ENCODE data around the gene APP.
"Not testable (repeated sequence)": the region's sequence is repeated elsewhere in the genome, so short reads cannot be mapped to it uniquely, and the experiment has no call there.

Gene APP

GRCh38 chr21:26162081-26162480, 8.5 kb downstream of the APP start:
- no peak for DNase-seq

DNA sequence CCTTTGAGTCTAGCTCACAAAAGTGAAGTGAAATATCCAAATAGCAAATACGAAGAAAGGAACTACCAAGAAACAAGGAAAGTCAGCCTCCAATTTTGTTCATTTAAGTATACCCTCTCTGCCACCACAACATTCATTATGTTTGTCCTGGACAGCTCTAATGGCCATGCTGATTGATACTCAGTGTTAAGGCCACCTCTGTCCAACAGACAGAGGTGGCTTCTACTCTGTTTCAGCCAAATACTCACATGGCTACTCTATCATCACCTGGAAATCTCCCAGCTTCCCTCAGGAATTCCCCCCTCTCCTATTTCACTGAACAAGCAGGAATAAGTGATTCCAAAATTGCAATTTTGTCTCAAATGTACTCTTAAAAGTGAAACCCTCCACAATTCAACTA, 10.7 kb downstream of the APP start:
- DNase-seq = no peak

DNA sequence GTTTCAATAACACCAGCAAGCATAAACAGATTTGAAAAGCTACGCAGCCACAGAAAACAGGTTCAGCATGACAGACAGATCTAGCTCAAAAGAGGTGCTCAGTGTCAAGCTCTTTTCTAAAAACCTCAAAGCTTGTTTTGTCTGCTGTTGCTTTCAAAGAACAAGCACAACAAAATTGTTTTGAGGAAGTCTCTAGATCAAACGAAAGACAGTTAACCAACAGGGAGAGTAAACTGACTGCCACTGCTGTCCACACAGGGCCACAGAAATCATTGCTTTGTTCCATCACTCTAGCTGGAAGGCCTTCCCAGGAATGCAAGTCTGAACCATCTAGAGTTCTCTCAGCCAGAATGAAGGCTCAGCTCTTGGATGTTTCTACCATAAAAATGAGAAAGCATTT, 12.8 kb downstream of the APP start:
- no peak for DNase-seq

DNA sequence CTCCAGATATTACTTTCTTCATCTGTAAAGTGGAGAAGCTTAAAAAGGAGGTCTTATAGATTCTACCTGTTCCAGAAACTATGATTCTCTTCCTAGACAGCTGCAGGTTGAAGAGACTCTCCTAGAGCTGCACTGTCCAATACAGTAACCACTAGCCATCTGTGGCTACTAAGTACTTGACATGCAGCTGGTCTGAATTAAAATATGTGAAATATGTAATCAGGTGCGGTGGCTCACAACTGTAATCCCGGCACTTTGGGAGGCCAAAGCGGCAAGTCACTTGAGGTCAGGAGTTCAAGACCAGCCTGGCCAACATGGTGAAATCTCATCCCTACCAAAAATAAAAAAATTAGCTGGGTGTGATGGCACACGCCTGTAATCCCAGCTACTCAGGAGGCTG, 15.8 kb downstream of the APP start:
- no peak for DNase-seq

DNA sequence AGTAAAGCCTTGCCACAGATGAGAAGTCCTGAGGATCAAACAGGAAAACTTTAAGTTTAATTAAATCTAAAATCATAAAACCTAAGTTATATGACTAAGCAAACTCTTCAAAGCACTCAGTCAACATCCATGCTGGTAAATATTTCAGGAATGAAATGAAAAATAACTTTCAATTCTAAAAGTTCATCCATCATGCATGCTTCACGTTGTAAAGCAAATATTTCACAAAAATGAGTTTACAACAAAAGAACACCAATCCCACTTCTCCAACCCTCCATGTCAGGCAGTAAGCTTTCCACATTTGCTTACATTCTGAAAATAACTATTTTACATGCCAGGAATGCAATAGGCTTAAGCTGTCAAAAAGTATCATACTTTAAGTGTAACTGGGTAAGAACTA, 16.8 kb downstream of the APP start:
- DNase-seq = no peak

GRCh38 chr21:26148840-26149354, 21.7 kb downstream of the APP start:
- DNase-seq = no peak

GRCh38 chr21:26148071-26148839, 22.3 kb downstream of the APP start:
- no peak for DNase-seq

- DNase-seq = no peak
Measured at GRCh38 chr21:26147535-26147934, 23.0 kb downstream of the APP start.

DNA sequence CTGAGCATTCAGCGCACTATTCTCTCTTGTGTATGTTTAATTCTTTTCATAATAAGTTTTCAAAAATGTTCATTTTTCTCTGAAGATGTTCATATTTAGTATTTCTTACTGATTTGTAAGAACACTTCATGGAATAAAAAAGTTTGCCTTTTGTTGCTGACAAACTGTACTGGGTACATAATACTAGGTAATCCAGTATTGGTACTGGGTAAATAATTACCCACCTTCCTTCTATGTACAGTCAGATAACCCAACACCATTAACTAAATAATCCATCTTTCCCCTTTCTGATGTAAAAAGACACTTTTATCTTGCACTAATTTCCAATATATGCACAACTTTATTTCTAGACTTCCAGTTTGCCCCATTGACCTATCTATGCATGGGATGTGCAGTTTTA, 23.9 kb downstream of the APP start:
- no peak for DNase-seq

DNA sequence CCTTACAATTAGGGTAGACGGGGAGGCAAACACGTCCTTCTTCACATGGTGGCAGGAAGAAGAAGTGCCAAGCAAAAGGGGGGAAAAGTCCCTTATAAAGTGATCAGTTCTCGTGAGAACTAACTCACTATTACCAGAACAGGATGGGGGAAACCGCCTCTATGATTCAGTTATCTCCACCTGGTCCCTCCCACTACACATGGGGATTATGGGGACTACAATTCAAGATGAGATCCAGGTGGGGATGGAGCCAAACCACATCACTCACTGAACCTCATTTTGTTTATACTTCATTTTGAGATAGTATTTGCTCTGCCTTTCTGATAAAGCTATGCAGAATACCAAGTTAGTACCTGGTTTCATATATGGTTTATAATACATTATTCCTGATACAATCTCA, 26.5 kb downstream of the APP start:
- no peak for DNase-seq

- DNase-seq = no peak
Measured at GRCh38 chr21:26142363-26142762, 28.2 kb downstream of the APP start.

- no peak for DNase-seq
Measured at GRCh38 chr21:26140926-26141325, 29.6 kb downstream of the APP start.

DNA sequence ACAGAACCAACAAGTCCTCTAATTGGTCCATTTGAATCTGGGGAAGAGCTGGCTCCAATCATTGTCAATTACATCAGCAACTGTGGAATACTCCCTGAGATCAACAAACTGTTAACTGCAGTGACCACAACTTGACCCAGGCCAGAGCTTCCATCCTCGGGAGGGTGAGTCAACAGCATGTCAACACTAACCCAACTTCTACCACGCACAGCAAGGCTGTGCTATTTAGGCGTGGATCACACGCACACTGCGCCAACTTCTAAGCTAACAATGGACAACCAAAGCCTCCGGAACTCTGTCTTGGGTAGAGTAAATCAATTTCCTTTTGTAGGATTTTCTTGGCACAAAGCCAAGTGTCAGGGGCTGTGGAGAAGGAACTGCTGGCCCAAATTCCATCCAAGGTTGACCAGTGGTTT, 30.4 kb downstream of the APP start:
- no peak for DNase-seq

DNA sequence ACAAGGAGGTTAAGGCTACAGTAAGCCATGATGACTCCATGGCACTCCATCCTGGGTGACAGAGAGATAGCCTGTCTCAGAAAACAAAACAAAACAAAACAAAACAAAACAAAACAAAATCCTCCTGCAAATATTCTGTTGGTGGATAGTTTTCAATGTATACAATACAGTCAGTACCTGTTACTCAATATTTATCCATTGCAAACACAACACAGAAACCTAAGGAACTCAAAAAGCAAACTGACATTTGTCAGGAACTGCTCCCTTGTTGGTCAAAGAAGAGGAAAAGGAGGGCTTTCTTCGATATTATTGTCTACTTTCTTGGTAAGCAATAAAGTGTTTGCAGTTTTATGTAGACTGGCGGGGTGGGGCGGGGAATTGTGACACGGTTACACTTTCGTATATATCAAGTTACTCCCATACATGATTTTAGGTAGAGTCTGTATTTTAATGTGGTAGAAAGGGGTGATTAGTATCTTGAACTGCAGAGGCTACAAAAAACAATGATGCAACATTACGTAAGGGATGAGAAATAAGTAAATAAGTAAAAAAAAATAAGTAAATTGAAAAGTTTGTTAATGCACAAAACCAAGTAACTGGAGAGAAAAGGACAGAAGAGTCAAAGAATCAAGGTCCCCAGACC, 31.8 kb downstream of the APP start:
- DNase-seq = no peak

DNA sequence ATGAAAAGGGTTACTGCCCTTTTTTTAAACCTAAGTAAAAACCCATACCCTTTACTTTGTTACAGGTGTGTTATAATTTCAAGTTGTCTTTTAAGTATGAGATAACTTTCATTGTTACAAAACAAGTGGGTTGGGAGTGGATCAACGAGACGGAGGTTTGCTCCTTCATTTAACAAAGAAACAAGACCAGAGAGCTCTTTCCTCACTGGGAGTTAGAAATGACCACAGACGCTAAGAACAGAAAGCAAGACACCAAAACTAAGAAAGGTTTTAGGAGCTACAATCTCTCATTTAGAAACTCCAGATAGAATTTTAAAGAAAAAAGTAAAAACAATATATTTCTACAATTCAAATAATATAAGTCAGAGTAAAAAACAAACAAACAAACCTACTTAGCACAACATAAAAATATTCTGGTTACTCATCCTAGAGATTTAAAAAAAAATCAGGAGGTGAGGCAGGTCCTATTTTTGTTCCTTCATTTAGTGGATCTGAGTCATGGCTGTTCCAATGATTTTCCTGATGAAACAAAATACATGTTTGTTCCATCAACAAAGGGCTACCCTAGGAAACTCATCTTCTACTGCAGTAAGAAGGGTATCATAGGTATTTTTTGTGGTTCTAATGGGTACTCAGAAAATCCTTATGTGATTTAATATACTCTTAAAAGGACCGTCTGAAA, 33.0 kb downstream of the APP start:
- DNase-seq = no peak

DNA sequence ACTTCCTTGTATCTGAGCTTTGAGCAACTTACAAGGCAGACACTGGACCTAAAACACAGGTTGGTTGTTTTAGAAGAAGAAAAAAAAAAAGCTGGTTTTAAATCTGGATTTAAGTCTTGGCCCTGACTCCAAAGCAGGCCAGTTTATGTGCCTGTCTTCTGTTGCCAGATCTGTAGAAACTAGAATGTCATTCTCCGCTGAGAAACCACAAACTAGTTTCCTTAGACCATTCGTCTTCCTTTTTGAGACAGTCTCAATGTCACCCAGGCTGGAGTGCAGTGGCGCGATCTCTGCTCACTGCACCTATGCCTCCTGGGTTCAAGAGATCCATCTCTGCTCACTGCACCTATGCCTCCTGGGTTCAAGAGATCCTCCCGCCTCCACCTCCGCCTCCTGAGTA, 33.9 kb downstream of the APP start:
- no peak for DNase-seq

- no peak for DNase-seq
Measured at GRCh38 chr21:26135520-26135919, 35.0 kb downstream of the APP start.

DNA sequence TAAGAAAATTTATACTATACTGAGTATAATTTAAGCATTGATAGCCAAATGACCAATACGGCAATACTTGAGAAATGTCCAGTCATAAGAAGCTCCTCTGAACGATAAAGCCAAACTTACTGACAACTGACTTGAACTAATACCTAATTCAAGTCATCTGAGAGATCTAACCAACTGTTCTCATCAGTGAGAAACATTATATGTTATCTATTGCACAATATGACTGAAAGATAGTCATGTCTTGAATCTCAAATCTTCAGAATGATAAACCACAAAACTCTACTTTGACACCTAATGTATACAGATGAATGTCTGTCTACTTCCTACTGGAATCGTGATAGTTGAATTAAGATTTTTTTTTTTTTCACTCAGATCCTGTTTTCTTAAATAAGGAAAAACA, 39.0 kb downstream of the APP start:
- DNase-seq = no peak

- not testable (repeated sequence) for DNase-seq
Measured at GRCh38 chr21:26131053-26131452, 39.5 kb downstream of the APP start.

DNA sequence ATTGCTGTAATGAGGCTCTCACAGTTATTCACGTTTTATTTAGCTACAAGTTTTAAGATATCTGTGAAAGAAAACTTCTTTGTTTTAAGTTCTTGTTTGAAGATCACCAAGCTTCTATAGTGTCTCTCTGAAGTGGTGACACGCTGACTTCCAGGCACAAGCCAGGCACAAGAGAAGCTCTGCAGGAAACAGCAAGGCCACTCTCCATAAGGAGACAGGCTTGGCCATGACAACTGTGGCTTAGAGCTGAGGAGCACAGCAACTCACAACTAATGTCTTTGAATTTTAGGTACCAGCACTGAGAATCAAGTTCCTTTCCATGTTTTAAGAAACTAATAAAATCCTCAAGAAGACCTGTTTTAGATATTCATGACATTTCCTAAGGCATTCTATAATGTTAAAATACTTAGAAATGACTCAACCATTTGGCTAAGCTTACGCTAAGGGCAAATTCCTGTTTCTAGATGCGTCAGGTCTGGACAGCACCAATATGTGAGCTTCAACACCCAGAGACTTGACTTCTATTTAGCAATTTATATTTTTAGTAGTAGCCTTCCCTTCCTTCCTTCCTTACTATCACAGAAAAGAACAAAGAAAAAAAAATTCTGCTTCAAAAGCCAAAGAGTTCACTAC, 40.2 kb downstream of the APP start:
- DNase-seq = no peak

GRCh38 chr21:26127918-26128317, 42.7 kb downstream of the APP start:
- no peak for DNase-seq

DNA sequence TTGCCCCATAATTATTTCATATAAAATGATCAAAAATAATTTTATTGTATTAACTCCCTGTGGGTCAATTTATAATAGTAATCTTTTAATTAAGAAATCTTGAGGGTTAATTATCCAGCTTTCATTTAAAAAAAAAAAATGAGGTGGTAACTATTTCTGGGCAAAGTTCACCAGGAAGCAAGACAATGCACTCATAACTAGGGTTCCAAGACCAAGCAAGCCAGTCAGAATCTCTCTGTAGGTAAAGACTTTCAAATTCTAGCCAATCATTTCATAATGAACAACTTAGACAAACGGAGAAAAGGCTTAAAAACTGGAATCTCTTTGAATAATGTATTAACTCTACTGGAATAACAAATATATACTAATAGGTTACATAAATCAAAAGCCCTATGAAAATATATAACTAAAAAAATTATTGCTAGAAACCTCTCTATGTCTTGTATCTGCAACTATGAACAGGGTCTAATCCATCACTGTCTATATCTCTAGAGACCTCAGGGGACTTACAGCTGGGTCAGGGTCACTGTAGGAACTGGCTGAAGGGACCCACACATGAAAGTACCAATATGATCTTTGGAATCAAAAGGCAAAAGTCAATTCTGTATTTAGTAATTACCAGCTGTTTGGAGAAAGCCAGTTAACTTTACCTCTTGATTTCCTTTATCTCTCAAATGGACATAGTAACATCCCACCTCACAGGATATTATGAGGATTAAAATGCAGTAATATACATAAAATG, 43.3 kb downstream of the APP start:
- no peak for DNase-seq

DNA sequence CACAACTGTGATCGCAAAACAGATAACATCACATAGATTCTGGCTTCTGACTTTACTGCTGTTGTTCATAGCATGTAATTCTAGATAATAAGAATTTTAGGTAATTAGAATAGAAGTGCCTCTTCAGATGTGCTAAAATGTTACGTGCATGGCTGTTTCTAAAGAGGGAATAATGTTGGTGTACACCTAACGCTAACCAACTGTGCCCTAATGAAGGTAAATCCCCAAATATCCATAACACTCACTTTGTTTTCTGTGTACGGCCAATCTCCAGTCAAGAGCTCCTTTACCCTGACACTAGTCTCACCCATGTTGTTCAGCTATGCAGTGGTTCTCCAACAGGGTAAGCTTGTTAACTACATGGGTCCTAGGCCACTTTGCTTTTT, 44.4 kb downstream of the APP start:
- no peak for DNase-seq
